Mesodermal cell (in vitro differentiated cells): ENCODE data around the gene TMEM190.

Experiments
- H3K27ac ChIP-seq: 2 replicates; pipeline ENCODE4 v1.7.0; 2013; ENCODE audit warnings: mild to moderate bottlenecking, low read depth, low read length, moderate library complexity; ENCODE audit not compliant: severe bottlenecking
- H3K36me3 ChIP-seq: 2 replicates; pipeline ENCODE4 v1.7.1; 2013; ENCODE audit warnings: mild to moderate bottlenecking, low read length, moderate library complexity; ENCODE audit not compliant: control insufficient read depth, insufficient read depth
- H3K4me1 ChIP-seq: one replicate; pipeline ENCODE4 v1.7.1; 2013; ENCODE audit warnings: mild to moderate bottlenecking, low read length; ENCODE audit not compliant: insufficient read depth, control insufficient read depth, poor library complexity, severe bottlenecking
- H3K4me3 ChIP-seq: 2 replicates; pipeline ENCODE4 v1.7.0; 2013; ENCODE audit warnings: low read length, control low read depth, mild to moderate bottlenecking; ENCODE audit not compliant: insufficient read depth, poor library complexity, severe bottlenecking; ENCODE audit errors: extremely low read depth
- H3K9me3 ChIP-seq: 2 replicates; pipeline ENCODE4 v1.7.1; 2013; ENCODE audit warnings: mild to moderate bottlenecking, low read length, moderate library complexity; ENCODE audit not compliant: control insufficient read depth
- WGBS, 2 experiments: methylation state at CpG; one replicate each; pipeline ENCODE4 v1.1.5; 2013; ENCODE audit warnings: missing lambda C conversion rate in 2 of 2; ENCODE audit not compliant: insufficient coverage in 2 of 2; 5-methylcytosine and 5-hydroxymethylcytosine counted together

The TMEM190 gene

DNA sequence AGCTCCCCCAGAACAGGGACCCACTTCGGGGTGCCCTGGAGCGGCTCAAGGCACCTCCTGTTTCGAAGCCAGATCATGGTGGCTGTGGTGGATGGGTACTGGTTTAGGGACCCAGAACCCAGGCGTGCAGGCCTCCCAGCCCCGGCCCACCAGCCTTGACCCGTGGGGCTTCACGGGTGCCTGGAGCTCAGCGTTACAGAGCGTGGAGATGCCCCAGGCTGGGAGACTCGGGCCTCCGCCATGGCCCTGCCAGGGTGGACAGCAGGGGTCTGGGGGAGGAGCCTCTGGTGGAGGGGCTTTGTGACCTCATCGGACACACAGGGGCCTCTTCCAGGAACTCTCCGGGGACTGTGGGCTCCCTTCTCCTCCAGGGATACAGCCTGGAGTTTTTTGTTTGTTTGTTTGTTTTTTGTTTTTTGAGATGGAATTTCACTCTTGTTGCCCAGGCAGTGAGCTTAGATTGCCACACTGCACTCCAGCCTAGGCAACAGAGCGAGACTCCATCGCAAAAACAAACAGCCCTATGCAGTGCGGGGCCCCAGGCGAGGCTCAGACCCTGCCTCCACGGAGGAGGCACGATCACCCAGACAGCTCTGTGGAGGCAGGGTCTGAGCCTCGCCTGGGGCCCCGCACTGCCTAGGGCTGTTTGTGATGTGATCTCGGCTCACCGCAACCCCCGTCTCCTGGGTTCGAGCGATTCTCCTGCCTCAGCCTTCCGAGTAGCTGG lies 13.5 kb upstream of the TMEM190 start, which contains the start of gene GARIN5B:
Gene GARIN5B (minus strand): TSS at position 271 of the 727 bp plus-strand sequence. CDS start 194 bp downstream, at position 77.
- H3K27ac ChIP-seq = no peak within 1 kb of the TSS
- H3K9me3 ChIP-seq = no peaks in the 10 kb centered on the region
- WGBS, 2 experiments = 76 to 78% methylated on average over 25 to 26 of the region's 27 CpGs
- H3K4me1 ChIP-seq = peaks cover 8% of the 10 kb centered on the region
- no peak within 1 kb of the TSS for H3K4me3 ChIP-seq
- peaks cover 38% of the 10 kb centered on the region for H3K36me3 ChIP-seq

DNA sequence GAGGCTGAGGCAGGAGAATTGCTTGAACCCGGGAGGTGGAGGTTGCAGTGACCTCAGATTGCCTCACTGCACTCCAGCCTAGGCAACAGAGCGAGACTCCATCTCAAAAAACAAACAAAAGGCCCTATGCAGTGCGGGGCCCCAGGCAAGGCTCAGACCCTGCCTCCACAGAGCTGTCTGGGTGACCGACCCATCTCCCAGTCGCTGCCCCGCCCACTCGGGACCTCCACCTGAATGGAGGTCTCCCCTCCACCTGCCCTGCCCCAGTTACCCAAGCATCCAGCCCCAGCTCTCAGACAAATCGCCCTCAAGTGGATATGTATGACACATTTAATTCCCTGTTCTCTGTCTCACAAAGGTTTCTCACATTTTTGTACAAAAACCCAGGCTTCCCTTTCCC lies 11.4 kb upstream of the TMEM190 start:
- Histone ChIP-seq H3K9me3 (no peaks in the 10 kb centered on the region), H3K27ac (no peak overlapping the region), H3K36me3 (peaks cover 40% of the 10 kb centered on the region), H3K4me1 (peaks cover 10% of the 10 kb centered on the region), H3K4me3 (no peak overlapping the region)
- 65 to 85% methylated on average over 5 to 8 of the region's 8 CpGs for WGBS, 2 experiments

DNA sequence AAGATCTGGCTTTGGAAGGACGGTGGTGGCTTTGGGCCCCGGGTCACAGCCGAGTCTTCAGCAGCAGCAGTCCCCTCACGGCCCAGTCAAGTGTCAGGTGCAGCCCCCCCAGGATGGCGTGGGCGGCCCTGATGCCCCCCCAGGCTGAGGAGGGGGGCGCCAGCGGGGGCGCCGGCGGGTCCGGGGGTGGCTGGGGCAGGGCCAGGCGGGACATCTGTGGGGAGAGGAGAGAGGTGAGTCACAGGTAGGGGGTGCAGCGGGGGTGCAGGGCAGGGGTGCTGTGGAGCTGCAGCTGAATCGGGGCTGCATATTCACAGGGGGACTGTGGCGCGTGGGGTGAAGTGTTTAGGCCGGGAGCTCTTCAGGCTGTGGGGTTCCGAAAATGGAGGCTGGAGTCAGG lies 10.7 kb upstream of the TMEM190 start:
- H3K27ac ChIP-seq = no peak overlapping the region
- WGBS, 2 experiments = 93 to 97% methylated on average over 9 to 12 of the region's 19 CpGs
- H3K36me3 ChIP-seq = peaks cover 40% of the 10 kb centered on the region
- peaks cover 12% of the 10 kb centered on the region for H3K4me1 ChIP-seq
- no peaks in the 10 kb centered on the region for H3K9me3 ChIP-seq
- no peak overlapping the region for H3K4me3 ChIP-seq

DNA sequence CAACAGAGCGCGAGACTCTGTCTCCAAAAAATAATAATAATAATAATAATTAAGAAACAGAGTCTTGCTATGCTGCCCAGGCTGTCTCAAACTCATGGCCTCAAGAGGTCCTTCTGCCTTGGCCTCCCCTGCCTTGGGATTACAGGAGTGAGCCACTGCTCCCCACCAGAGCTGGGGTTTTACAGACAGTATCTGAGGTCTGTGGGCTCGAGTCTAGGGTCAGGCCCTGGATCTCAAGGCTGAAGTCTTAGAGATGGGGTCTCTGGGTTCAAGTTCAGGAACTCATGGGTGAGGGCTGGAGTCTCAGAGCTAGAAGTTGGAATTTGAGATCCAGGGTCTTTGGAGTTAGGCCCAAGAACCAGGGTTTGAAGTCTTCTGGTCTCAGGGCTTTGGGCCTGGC lies 9.8 kb upstream of the TMEM190 start:
- WGBS, 2 experiments = 100% methylated on average over 1 of the region's 3 CpGs
- H3K4me1 ChIP-seq = peaks cover 17% of the 10 kb centered on the region
- H3K9me3 ChIP-seq = no peaks in the 10 kb centered on the region
- H3K4me3 ChIP-seq = no peak overlapping the region
- peaks cover 40% of the 10 kb centered on the region for H3K36me3 ChIP-seq
- no peak overlapping the region for H3K27ac ChIP-seq

DNA sequence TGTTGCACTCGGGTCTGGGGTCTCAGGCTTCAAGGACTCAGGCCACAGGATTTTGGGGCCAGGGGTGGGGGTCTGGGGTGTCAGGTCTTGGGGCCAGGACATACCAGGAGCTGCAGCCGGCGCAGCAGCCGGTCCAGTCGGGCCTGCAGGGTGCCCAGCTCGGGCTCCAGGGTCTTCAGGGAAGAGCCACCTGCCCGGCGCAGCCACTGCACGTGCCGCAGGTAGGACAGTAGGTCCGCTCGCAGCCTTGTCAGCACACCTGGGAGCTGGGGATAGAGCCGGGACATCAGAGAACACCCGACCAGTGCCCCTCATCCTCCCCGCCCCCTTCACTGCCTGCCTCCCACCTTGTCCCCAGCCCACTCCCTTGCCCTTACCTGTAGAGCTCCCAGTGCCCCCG lies 8.5 kb upstream of the TMEM190 start:
- Histone ChIP-seq H3K4me3 (peak overlapping the region; percentile 69), H3K36me3 (peaks cover 40% of the 10 kb centered on the region), H3K9me3 (no peaks in the 10 kb centered on the region), H3K27ac (no peak overlapping the region), H3K4me1 (peaks cover 24% of the 10 kb centered on the region)
- WGBS, 2 experiments = 88 to 96% methylated on average over 12 to 16 of the region's 16 CpGs

DNA sequence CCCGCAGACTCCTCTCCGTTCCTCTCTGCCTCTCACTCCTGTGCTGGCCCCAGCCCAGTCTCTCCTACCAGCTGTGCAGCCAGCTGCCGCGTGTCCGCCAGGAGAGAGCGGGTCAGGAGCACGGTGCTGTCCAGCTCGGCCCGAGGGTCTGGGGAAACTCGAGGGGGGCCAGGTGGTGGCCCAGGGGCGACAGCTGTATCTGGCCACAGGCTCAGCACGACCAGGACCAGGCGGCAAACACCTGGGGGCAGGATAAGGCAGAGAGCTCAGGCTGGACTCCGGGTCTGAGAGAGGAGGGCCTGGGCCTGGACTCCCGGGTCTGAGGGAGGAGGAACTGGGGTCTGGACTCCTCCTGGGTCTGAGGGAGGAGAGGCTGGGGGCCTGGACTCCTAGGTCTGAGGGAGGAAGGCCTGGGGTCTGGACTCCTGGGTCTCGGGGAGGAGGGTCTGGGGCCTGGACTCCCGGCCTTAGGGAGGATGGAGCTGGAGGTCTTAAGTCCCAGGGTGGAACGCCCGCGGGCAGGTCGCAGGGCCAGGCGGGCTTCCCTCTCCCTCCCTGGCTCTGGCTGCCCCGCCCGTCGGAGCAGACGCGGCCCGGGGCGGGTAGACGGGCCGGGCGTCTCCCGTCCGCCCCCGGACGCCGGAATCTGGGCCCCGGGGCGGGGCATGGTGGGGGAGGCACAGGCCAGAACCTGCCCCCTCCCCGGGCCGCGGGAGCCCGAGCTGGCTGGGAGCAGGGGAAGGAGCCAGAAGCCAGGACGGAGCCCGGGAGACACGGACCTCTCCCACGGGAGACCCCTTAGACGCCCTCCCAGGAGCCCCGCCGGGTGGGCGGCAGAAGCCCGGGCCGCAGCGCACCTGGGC lies 7.7 kb upstream of the TMEM190 start:
- Histone ChIP-seq H3K36me3 (peaks cover 40% of the 10 kb centered on the region), H3K9me3 (no peaks in the 10 kb centered on the region), H3K27ac (no peak overlapping the region), H3K4me3 (peak overlapping the region; percentile 69), H3K4me1 (peaks cover 29% of the 10 kb centered on the region)
- WGBS, 2 experiments = 15 to 28% methylated on average over 33 to 44 of the region's 54 CpGs

DNA sequence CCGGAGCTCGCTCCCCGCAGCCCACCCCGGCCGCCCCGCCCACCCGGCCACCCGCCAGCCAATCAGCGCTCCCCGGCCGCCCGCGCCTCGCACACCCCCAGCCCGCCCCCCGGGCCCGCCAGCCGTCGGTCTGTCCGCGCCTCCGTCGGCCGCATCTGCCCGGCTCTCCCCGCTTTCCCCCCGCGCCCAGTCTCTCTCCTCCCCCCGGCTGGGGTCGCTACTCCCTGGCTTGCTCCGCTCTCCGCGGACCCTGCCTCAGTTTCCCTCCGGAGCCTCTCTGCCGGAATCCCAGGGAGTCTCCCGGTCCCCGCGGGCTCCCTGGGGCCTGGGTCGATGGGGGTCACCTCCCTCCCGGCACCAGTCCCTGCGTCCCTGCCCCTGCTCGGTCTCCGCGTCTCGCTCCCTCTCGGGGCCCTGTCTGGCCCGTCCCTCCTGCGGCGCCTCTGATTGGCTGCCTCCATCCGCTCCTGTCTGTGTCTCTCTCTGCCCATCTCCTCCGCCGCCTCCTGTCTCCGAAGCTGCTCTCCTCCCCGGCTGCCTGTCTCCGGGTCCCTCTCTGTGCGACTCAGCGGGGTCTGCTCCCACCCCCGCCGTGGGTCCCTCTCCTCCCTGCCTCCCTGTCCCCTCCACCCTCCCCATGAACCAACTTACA lies 6.8 kb upstream of the TMEM190 start:
- Histone ChIP-seq H3K4me3 (peak overlapping the region; percentile 69), H3K4me1 (peaks cover 37% of the 10 kb centered on the region), H3K27ac (peak overlapping the region; percentile 78), H3K36me3 (peaks cover 34% of the 10 kb centered on the region), H3K9me3 (no peaks in the 10 kb centered on the region)
- WGBS, 2 experiments = 0 to 1% methylated on average over 42 to 46 of the region's 59 CpGs

DNA sequence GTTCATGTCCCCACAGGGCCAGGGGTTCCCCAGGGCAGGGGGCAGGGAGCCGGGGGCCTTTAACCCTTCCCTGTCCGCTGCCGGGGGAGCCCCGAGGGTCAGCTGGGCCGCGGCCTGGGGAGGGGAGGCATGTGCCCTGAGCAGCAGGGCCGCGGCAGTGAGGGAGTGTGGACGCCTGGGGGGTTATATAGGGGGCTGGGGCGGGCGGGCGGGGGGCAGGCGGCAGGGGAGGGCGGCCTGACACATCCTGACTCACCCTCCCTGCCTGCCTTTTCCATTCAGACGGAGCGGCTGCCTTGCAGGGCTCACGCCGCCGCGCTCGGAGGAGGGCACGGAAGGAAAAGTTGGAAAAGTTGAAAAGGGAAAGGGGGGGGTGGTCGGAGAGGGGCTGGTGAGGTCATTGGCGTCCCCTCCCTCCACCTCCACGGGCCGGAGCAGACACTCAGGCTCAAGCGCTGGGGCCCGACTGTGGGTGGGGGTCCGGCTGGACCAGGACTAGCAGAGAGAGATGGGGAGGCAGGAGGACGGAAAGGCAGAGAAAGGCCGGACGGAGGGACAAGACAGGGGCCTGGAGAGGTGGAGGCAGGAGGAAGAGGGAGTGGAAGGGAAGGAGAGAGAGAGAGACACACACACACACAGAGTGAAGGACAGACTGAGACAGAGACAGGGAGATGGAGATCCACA lies 6.2 kb upstream of the TMEM190 start, which contains the start of gene IL11:
Gene IL11 (minus strand): TSS at position 159 of the 684 bp plus-strand sequence. CDS start 153 bp downstream, at position 6.
- Histone ChIP-seq H3K4me1 (peaks cover 43% of the 10 kb centered on the region), H3K4me3 (peak within 1 kb of the TSS; percentile 69), H3K9me3 (no peaks in the 10 kb centered on the region), H3K36me3 (peaks cover 27% of the 10 kb centered on the region), H3K27ac (peak within 1 kb of the TSS; percentile 81)
- 4 to 13% methylated on average over 3 to 5 of the region's 32 CpGs for WGBS, 2 experiments

DNA sequence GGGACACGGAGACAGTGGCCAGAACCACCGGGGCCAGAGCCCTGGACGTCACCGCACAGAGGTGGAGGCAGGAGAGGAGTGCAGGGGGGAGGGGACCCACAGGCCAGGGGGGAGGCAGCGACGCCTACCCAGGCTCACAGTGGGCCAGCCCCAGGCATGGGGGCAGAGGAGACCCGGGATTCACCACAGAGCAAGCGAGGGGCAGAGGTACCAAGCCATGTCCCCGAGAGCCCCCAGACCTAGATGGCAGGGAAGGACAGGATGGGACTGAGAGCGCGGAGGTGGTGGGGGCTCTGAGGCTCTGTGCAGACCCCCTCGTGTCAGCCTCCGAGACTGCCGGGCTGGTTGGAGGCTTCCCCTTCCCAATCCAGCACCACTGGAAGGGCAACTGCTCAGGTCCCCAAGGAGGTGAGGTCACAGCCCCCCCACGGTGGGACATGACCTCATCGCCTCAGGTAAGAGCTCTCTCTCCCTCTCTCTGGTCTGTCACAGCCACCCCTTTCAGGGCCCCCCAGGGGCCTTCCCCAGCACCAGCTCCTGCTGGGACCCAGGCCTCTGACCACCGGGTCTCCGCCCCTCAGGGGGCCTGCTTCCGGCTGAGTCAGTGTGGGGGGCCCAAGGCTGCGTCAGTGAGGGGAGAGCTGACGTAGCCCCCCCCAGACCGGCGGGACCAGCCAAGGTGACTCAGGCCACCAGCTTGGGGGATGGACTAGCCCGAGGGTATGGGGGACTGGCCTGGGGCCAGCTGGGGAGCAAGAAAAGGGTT lies 4.1 kb upstream of the TMEM190 start:
- Histone ChIP-seq H3K9me3 (no peaks in the 10 kb centered on the region), H3K36me3 (peaks cover 8% of the 10 kb centered on the region), H3K27ac (peak overlapping the region; percentile 49), H3K4me3 (no peak overlapping the region), H3K4me1 (peaks cover 56% of the 10 kb centered on the region)
- 43 to 46% methylated on average over 17 to 19 of the region's 24 CpGs for WGBS, 2 experiments
